SH-SY5Y (cell line): Measurements from ENCODE around the gene CFTR.

ENCODE experiments used
- GATA2 ChIP-seq: IDR thresholded peaks from 2 replicates; pipeline ENCODE4 v1.6.1; 2011; ENCODE audit warnings: mild to moderate bottlenecking, low read depth, low read length
- GATA3 ChIP-seq: IDR thresholded peaks from 2 replicates; pipeline ENCODE4 v1.6.1; 2011; ENCODE audit warnings: low read depth, mild to moderate bottlenecking, low read length, moderate library complexity

The CFTR gene

GRCh38 chr7:117479225-117480054 is at the start of gene CFTR:
Gene CFTR, plus strand, starts transcription at chr7:117480025. Its CDS starts 70 bp downstream, at chr7:117480095.
- TF ChIP-seq GATA2 = no peak
- no peak for TF ChIP-seq GATA3

GRCh38 chr7:117435475-117436043 is 44.3 kb upstream of the CFTR start:
- TF ChIP-seq GATA2 (no peak), GATA3 (no peak)

GRCh38 chr7:117444646-117445045 is 35.2 kb upstream of the CFTR start:
- TF ChIP-seq GATA2 (no peak), GATA3 (no peak)

GRCh38 chr7:117445206-117445605 is 34.6 kb upstream of the CFTR start:
- TF ChIP-seq GATA3 (no peak), GATA2 (no peak)

- TF ChIP-seq GATA3 (no peak), GATA2 (no peak)
Measured at GRCh38 chr7:117446220-117446815, 33.5 kb upstream of the CFTR start.

GRCh38 chr7:117448655-117449054 is 31.2 kb upstream of the CFTR start:
- no peak for TF ChIP-seq GATA2
- no peak for TF ChIP-seq GATA3

GRCh38 chr7:117458977-117459583 is 20.7 kb upstream of the CFTR start:
- TF ChIP-seq GATA2 = no peak
- TF ChIP-seq GATA3 = no peak

GRCh38 chr7:117459735-117460134 is 20.1 kb upstream of the CFTR start:
- TF ChIP-seq GATA3 (no peak), GATA2 (no peak)

GRCh38 chr7:117468174-117468573 is 11.7 kb upstream of the CFTR start:
- TF ChIP-seq GATA3 (no peak), GATA2 (no peak)

- TF ChIP-seq GATA2 = no peak
- TF ChIP-seq GATA3 = no peak
Measured at GRCh38 chr7:117470777-117471176, 9.0 kb upstream of the CFTR start.

GRCh38 chr7:117472335-117472734 is 7.5 kb upstream of the CFTR start:
- TF ChIP-seq GATA2 = no peak
- no peak for TF ChIP-seq GATA3

GRCh38 chr7:117476557-117477215 is 3.1 kb upstream of the CFTR start:
- TF ChIP-seq GATA2 = no peak
- no peak for TF ChIP-seq GATA3

GRCh38 chr7:117478836-117479224 is 995 bp upstream of the CFTR start:
- no peak for TF ChIP-seq GATA2
- no peak for TF ChIP-seq GATA3

- no peak for TF ChIP-seq GATA3
- no peak for TF ChIP-seq GATA2
Measured at GRCh38 chr7:117480055-117480362, 184 bp downstream of the CFTR start.
